Measurements from ENCODE around the gene SOCS3.

DNA sequence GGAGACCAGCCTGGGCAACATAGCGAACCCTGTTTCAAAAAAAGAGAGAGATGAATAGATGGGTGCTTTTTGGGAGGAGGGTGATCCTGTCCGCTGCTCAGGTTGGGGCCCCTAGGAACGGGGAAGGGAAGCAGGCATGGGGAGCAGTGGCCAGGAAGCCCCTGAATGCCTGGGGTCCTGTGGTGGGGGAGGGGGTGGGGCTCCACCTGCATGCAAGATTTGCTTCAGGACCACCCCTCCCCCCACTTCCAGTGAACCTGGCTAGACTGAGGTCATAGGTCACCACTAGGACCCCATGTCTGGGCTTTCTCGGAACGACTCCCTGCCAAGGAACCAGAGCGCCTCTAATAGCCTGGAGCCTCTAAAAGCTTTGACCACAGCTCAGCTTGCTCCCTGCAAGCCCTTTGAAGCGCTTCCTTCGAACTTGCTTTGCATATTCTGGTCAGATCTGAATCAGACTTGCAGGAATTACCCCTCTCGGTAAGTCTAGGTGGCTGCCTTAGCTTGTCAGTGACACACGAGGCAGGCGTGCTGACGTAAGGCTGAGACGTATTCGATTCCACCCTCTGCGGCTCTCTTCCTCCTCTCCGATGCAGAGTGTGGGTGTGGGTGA lies 3.7 kb downstream of the SOCS3 start:
- TF ChIP-seq, protein P1, sequence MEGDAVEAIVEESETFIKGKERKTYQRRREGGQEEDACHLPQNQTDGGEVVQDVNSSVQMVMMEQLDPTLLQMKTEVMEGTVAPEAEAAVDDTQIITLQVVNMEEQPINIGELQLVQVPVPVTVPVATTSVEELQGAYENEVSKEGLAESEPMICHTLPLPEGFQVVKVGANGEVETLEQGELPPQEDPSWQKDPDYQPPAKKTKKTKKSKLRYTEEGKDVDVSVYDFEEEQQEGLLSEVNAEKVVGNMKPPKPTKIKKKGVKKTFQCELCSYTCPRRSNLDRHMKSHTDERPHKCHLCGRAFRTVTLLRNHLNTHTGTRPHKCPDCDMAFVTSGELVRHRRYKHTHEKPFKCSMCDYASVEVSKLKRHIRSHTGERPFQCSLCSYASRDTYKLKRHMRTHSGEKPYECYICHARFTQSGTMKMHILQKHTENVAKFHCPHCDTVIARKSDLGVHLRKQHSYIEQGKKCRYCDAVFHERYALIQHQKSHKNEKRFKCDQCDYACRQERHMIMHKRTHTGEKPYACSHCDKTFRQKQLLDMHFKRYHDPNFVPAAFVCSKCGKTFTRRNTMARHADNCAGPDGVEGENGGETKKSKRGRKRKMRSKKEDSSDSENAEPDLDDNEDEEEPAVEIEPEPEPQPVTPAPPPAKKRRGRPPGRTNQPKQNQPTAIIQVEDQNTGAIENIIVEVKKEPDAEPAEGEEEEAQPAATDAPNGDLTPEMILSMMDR (IDR thresholded peaks at IDR 0.05; ENCODE audit: low read depth, low read length, poor library complexity, severe bottlenecking) = no peak
- no peak for TF ChIP-seq EZH2phosphoT487 (IDR thresholded peaks at IDR 0.05; ENCODE audit: borderline replicate concordance, low read length)

All from DOHH2 (cell line).